ENCODE data around the gene DNAH2.

The DNAH2 gene, protein sequence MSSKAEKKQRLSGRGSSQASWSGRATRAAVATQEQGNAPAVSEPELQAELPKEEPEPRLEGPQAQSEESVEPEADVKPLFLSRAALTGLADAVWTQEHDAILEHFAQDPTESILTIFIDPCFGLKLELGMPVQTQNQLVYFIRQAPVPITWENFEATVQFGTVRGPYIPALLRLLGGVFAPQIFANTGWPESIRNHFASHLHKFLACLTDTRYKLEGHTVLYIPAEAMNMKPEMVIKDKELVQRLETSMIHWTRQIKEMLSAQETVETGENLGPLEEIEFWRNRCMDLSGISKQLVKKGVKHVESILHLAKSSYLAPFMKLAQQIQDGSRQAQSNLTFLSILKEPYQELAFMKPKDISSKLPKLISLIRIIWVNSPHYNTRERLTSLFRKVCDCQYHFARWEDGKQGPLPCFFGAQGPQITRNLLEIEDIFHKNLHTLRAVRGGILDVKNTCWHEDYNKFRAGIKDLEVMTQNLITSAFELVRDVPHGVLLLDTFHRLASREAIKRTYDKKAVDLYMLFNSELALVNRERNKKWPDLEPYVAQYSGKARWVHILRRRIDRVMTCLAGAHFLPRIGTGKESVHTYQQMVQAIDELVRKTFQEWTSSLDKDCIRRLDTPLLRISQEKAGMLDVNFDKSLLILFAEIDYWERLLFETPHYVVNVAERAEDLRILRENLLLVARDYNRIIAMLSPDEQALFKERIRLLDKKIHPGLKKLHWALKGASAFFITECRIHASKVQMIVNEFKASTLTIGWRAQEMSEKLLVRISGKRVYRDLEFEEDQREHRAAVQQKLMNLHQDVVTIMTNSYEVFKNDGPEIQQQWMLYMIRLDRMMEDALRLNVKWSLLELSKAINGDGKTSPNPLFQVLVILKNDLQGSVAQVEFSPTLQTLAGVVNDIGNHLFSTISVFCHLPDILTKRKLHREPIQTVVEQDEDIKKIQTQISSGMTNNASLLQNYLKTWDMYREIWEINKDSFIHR (N-terminal part only)

DNA sequence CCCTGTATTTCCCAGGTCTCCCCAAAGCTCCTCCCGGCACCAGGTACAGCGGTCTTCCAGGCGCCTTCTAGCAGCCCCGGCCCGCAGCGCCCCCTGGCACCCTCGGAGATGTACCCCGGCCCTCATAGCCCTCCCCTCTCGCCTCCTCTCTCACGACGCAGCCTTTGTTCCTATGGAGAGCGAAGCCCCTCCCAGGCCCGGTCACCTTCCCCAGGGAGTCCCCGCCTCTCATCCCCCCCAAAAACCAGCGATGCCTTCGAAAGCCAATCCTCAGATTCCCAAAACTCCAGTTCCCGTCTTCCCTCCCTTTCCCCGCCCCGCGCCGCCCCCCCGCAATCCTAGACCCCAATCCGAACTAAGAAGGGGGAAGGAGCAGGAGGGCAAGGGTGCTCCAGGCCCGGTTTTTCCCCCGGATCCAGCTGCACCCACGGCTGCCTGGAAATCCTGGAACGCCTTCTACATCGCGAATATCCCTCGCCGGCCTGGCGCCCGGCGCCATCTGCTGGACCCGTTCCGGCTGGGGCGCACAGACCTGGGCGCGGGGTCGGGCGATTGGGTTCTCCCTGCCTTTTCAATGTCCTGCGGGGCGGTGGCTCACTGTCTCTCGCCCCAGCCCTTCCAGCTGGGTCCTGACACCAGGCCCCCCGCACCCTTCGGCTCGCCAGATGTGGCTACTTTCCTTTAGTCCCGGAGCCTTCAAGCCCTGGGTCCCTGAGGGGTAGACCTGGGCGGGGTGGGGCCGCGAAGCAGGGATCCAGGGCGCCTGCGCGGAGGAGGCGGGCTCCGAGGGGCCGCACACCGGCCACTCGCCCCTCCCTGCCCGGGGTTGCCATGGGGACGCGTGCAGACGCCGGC, at the start of gene DNAH2:
Gene DNAH2, plus strand, starts transcription at position 844 of the 855 bp plus-strand sequence. CDS start 1,991 bp downstream, outside the sequence.
- DNase-seq (ENCODE audit: low read depth), result no peak

DNA sequence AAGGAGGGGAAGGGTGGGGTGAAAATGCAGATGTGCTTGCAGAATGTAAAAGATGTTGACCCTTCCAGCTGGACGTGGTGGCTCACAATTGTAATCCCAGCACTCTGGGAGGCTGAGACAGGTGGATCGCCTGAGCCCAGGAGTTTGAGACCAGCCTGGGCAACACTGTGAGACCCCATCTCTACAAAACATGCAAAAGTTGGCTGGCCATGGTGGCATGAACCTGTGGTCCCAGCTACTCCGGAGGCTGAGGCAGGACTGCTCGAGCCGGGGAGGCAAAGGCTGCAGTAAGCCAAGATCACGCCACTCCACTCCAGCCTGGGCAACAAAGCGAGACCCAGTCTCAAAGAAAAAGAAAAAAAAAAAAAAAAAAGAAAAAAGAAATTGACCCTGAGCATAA, 49.1 kb upstream of the DNAH2 start:
- no peak for DNase-seq (ENCODE audit: low read depth)

DNA sequence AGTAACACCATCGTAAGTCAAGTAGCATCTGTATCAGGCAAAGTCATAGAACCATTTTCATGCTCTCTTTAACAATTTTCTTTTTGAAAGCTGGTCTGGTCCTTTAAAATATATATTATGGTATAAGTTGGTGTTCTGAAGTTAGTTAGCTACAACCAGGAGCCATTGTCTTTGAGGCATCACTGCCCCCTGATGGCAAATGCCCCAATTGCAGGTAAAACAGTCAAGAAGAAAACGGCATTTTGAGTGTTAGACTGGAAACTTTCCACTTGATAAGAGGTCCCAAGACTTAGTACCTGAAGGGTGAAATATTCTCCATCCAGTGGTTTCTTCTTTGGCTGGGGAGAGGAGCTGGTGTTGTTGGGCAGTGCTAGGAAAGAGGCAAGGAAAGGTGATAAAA, 44.3 kb upstream of the DNAH2 start:
- DNase-seq (ENCODE audit: low read depth), result no peak

DNA sequence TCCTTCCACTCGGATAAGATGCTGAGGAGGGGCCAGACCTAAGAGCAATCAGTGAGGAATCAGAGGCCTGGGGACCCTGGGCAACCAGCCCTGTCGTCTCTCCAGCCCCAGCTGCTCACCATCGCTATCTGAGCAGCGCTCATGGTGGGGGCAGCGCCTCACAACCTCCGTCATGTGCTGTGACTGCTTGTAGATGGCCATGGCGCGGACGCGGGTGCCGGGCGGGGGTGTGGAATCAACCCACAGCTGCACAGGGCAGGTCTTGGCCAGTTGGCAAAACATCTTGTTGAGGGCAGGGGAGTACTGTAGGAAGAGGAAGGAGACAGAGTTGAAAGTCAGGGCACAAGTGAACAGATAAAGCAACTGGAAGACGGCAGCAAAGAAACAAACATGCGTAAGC, 42.6 kb upstream of the DNAH2 start:
- DNase-seq (ENCODE audit: low read depth), result no peak

DNA sequence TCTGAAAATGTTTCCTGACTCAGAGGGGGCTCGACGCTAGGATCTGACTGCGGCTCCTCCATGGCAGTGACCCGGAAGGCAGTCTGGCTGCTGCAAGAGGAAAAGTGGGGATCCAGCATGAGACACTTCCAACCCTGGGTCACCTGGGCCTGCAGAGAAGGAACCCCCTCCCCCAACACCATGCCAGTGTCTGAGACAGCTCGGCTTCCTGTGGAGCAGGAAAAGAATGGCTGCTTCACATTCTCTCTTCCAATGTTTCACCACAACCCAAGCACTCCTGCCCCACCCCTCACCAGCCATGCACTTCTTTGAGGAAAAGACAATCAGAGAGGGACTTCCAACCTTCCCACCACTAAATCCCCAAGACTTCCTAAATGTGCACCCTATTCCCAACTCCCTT, 41.0 kb upstream of the DNAH2 start:
- DNase-seq (ENCODE audit: low read depth), result no peak

DNA sequence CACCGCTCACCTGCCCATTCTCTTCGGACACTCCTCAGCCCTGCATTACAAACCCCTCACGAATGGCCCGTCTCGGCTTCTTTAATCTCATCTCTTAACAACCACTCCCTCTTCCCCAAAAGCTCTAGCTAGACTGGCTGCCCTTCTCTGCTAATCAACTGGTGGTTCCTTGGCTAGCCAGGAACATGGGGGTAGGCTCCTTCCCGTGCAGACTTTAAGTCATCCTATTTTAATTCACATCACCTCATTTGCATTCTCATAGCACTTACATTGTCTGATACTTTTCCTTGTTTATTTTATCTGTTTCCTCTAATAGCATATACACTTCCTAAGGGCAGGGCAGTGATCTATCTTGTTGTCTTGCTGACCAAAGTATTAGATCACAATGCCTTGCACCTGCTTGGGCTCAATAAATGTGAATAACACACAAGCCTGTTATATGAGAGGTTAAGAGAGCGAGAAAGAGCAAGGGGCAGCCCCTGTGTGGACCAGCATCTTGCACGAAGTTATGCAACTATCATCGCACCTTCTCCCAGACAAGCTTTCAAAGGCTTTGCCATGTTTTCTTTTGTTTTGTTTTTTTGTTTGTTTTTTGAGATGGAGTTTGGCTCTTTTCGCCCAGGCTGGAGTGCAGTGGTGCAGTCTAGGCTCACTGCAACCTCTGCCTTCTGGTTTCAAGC, 40.0 kb upstream of the DNAH2 start:
- no peak for DNase-seq (ENCODE audit: low read depth)

DNA sequence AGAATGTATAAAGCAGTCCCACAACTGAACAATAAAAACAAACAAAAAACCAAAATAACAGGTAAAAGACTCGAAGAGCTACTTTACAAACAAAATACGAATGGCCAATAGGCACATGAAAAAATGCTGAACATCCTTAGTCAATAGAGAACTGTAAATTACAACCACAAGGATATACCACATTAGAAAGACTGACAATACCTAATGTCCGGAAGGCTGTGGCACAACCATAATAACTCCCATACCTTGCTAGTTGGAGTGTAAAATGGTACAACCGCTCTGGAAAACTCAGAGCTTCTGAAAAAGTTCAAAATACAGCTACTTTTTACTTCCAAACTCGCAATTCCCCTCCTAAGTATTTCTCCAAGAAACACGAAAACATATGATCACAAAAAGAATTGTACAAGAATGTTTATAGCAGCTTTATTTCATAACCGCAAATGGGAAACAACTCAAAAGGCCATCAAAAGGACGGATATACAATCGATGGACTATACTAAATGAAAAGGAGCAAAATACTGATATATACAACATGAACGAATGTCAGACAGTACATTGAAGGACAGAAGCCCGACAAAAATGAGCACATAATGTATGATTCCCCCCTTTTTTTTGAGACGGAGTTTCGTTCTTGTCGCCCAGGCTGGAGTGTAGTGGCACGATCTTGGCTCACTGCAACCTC, 32.6 kb upstream of the DNAH2 start:
- no peak for DNase-seq (ENCODE audit: low read depth)

DNA sequence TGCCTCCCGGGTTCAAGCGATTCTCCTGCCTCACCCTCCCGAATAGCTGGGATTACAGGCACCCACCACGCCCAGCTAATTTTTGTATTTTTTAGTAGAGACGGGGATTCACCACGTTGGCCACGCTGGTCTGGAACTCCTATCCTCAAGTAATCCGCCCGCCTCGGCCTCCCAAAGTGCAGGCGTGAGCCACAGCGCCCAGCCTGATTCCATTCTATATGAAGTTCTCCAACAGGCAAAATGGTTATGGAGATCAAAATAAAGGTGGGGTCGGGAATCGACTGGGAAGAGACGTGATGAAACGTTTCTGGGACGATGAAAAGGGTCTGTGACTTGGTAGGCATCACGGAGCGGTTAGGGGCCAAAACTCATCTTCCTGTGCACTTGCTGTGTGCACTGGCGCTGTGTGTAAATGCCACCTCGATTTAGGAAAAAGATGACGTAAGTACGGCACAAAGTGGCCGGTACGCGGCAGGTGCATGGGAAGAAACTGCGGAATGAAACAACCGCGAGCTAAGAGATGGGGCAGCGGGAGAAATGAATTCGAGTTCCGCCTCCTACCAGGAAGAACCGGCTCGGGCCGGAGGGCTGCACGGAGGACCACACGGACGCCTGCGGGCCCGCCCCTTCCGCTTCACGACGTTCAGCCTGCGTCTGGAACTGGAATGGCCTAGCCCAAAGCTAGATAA, 31.9 kb upstream of the DNAH2 start:
- DNase-seq (ENCODE audit: low read depth), result peak; percentile 79

DNA sequence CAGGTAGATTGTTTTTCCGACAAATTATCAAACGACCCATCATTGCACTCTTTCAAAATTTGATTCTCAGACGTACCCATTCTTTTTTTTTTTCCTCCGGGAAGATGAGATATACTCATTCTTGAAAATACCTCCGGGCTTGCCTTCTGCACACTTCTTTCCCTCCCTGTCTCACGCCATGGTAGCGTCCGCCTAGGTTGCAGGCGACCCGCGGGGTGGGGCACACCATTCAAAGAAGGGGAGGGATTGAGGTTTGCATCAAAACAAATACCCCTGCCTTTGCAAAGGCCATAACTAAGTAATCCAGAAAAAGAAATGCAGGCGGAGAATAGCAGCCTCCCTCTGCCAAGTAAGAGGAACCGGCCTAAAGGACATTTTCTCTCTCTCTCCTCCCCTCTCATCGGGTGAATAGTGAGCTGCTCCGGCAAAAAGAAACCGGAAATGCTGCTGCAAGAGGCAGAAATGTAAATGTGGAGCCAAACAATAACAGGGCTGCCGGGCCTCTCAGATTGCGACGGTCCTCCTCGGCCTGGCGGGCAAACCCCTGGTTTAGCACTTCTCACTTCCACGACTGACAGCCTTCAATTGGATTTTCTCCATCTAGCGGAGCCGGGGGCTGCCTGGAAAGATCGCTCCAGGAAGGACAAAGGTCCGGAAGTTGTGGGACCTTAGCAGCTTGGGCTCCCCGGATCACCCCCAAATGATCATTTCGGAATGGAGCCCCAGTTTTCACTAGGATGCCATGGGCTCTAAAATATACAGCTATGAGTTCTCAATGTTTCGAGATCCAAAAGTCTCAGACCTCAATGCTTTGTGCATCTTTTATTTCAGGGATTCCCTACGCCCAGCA, 31.1 kb upstream of the DNAH2 start:
- peak; percentile 70 for DNase-seq (ENCODE audit: low read depth)

DNA sequence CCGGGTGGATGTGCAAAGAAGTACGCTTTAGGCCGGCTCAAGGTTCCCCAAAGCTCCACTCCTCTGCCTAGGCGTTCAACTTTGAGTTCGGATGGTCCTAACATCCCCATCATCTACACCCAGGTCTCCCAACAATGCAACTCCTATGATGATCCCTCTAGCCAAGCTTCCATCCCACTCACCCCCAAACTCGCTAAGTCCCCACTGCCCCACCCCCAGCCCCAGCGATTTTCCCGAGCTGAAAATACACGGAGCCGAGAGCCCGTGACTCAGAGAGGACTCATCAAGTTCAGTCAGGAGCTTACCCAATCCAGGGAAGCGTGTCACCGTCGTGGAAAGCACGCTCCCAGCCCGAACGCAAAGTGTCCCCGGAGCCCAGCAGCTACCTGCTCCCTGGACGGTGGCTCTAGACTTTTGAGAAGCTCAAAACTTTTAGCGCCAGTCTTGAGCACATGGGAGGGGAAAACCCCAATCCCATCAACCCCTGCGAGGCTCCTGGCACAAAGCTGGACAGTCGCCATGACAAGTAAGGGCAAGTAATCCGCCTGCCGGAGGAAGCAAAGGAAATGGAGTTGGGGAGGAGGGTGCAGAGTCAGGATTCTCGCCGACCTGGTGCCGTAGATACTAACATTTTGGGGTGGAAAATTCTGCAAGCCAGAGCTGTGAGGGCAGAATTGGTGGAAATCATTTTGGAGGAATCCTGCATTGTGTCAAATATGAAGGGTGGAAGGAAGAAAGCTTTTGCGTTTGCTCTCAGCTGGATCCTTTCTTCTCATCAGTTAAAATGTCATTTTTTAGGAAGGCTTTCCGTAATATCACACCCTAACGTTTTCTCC, 30.3 kb upstream of the DNAH2 start, which contains the start of gene TP53:
Gene TP53, minus strand, starts transcription at position 419 of the 836 bp plus-strand sequence. CDS start 10,896 bp downstream, outside the sequence.
- peak; percentile 77 for DNase-seq (ENCODE audit: low read depth)

DNA sequence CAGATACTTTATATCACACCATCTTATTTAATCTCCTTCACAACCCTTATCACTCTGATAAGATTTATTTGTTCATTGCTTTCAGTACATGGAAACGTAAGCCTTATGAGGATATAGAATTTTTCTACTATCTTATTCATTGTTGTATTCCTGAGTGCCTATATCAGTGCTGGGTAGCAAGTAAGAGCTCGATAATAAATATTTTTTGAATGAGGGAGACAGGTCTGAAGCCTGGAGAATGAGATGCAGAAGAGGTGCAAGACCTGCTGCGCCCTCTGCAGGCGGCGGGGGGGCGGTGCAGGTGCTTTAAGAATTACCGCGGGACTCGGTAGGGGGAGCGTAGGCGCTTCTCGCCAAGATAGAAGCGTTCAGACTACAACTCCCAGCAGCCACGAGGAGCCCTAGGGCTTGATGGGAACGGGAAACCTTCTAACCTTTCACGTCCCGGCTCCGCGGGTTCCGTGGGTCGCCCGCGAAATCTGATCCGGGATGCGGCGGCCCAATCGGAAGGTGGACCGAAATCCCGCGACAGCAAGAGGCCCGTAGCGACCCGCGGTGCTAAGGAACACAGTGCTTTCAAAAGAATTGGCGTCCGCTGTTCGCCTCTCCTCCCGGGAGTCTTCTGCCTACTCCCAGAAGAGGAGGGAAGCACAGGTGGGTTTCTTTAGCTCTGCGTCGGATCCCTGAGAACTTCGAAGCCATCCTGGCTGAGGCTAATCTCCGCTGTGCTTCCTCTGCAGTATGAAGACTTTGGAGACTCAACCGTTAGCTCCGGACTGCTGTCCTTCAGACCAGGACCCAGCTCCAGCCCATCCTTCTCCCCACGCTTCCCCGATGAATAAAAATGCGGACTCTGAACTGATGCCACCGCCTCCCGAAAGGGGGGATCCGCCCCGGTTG, 29.4 kb upstream of the DNAH2 start, which contains the start of gene WRAP53:
Gene WRAP53, plus strand, starts transcription at position 570 of the 900 bp plus-strand sequence. Its CDS starts 172 bp downstream, at position 742.
- peak; percentile 94 for DNase-seq (ENCODE audit: low read depth)

DNA sequence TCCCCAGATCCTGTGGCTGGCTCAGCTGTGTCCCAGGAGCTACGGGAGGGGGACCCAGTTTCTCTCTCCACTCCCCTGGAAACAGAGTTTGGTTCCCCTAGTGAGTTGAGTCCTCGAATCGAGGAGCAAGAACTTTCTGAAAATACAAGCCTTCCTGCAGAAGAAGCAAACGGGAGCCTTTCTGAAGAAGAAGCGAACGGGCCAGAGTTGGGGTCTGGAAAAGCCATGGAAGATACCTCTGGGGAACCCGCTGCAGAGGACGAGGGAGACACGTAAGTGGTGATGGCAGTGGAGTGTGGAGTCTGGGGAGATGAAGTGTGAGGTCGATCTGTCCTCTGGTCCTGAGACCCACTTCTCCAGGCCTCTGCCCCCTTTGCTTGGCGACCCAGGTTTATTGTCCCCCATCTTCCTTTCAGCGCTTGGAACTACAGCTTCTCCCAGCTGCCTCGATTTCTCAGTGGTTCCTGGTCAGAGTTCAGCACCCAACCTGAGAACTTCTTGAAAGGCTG, 28.7 kb upstream of the DNAH2 start:
- no peak for DNase-seq (ENCODE audit: low read depth)

DNA sequence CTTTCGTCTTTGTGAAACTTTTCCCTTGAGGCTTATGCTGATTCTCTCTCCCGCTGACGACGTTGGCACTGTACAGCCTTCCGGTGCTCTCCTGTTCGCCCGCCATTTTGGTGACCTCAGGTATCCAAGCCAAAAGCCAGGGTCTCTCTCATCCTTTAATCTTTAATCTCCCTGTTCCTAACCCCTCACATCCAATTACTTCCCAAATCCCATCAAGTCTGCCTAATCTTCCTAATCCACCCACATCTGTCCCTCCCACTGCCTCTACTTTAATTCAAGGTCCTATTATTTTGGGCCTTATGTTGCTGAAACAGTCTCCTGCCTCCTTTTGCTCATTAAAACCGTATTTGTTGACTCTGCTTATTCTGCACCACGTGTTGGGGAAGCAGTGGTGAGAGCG, 22.0 kb upstream of the DNAH2 start:
- DNase-seq (ENCODE audit: low read depth), result no peak

DNA sequence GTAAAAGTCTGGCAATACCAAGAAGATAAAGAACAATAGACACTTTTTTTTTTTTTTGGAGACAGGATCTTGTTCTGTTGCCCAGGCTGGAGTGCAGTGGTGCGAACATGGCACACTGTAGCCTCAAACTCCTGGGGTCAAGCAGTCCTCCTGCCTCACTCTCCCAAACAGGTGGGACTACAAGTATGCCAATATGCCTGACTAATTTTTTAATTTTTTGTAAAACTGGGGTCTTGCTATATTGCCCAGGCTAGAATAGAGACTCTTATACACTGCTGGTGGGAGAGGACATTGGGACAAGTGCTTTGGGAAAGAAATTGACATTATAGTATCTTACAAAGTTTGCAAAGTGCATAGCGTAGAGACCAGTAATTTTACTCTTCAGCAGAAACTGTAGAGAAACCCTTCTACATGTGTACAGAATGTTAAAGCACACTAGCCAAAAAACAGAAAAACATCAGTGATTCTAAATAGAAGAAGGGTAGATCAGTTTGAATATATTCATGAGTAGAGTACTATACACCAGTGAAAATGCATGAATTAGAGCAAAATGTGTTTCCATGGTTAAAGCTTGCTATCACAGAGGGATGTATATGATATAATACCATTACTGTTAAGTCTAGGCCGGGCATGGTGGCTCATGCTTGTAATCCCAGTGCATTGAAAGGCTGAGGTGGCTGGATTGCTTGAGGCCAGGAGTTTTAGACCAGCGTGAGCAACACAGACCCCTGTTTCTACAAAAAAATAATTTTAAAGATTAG, 19.5 kb upstream of the DNAH2 start:
- DNase-seq (ENCODE audit: low read depth), result no peak

DNA sequence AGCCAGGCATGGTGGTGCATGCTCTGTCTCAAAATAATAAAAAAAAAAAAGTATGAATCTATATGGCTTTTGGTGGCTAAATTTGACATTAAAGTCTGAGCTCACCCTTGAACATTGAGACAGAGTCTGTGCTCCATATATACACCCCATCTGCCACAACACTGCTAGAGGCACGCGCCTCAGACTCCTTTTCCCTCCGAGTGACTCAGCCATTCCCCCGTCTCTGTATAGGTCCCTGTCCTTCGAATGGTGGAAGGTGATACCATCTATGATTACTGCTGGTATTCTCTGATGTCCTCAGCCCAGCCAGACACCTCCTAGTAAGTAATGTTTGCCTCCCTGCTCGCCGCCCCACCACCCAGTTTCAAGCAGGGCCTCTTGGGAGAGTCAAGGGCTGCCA, 17.0 kb upstream of the DNAH2 start:
- no peak for DNase-seq (ENCODE audit: low read depth)

DNA sequence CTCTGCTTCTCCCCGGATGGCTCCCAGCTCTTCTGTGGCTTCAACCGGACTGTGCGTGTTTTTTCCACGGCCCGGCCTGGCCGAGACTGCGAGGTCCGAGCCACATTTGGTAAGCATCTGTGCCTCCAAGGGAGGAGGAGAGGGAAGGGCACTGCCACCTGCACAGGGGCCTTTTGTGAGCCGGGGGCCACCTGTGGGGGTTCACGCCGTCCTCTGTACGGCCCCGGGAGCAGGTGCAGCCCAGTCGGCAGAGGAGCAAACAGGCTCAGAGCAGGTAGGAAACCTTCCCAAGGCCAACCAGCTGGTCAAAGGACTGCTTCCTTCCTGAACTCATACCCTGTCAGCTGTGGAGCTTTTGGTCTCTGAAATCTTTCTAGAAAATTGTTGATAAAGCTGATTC, 15.9 kb upstream of the DNAH2 start:
- no peak for DNase-seq (ENCODE audit: low read depth)
